ENCODE results near the gene YBX1.

The YBX1 gene

GRCh38 chr1:42734201-42735035 is 52.2 kb downstream of the YBX1 start:
- no peak for DNase-seq (ENCODE audit: low read depth in 2 of 3, low spot score in 2 of 3)

- DNase-seq (ENCODE audit: low read depth in 2 of 3, low spot score in 2 of 3): no peak
Measured at GRCh38 chr1:42735056-42735455, 52.8 kb downstream of the YBX1 start.

GRCh38 chr1:42735477-42736105 is 53.4 kb downstream of the YBX1 start:
- DNase-seq (ENCODE audit: low read depth in 2 of 3, low spot score in 2 of 3): no peak

- DNase-seq (ENCODE audit: low read depth in 2 of 3, low spot score in 2 of 3): no peak
Measured at GRCh38 chr1:42736152-42736551, 53.9 kb downstream of the YBX1 start.

- no peak for DNase-seq (ENCODE audit: low read depth in 2 of 3, low spot score in 2 of 3)
Measured at GRCh38 chr1:42736571-42737200, 54.5 kb downstream of the YBX1 start.

- DNase-seq (ENCODE audit: low read depth in 2 of 3, low spot score in 2 of 3): no peak
Measured at GRCh38 chr1:42737257-42737656, 55.0 kb downstream of the YBX1 start.

GRCh38 chr1:42737986-42738677 is 55.9 kb downstream of the YBX1 start:
- no peak for DNase-seq (ENCODE audit: low read depth in 2 of 3, low spot score in 2 of 3)

GRCh38 chr1:42738678-42739226 is 56.5 kb downstream of the YBX1 start:
- no peak for DNase-seq (ENCODE audit: low read depth in 2 of 3, low spot score in 2 of 3)

GRCh38 chr1:42739753-42740700 is 57.8 kb downstream of the YBX1 start, which contains the start of gene CLDN19:
CLDN19 (minus strand) TSS chr1:42740236; CDS start chr1:42740063, 173 bp downstream.
- no peak for DNase-seq (ENCODE audit: low read depth in 2 of 3, low spot score in 2 of 3)

- no peak for DNase-seq (ENCODE audit: low read depth in 2 of 3, low spot score in 2 of 3)
Measured at GRCh38 chr1:42740851-42741580, 58.8 kb downstream of the YBX1 start.

- no peak for DNase-seq (ENCODE audit: low read depth in 2 of 3, low spot score in 2 of 3)
Measured at GRCh38 chr1:42741706-42742105, 59.5 kb downstream of the YBX1 start.

GRCh38 chr1:42742141-42742540 is 59.9 kb downstream of the YBX1 start:
- no peak for DNase-seq (ENCODE audit: low read depth in 2 of 3, low spot score in 2 of 3)

- no peak for DNase-seq (ENCODE audit: low read depth in 2 of 3, low spot score in 2 of 3)
Measured at GRCh38 chr1:42742617-42743316, 60.5 kb downstream of the YBX1 start.

GRCh38 chr1:42743317-42744147 is 61.3 kb downstream of the YBX1 start:
- no peak for DNase-seq (ENCODE audit: low read depth in 2 of 3, low spot score in 2 of 3)

- DNase-seq (ENCODE audit: low read depth in 2 of 3, low spot score in 2 of 3): no peak
Measured at GRCh38 chr1:42744148-42744413, 61.9 kb downstream of the YBX1 start.

GRCh38 chr1:42745851-42746250 is 63.6 kb downstream of the YBX1 start:
- no peak for DNase-seq (ENCODE audit: low read depth in 2 of 3, low spot score in 2 of 3)

- DNase-seq (ENCODE audit: low read depth in 2 of 3, low spot score in 2 of 3): no peak
Measured at GRCh38 chr1:42746436-42747105, 64.4 kb downstream of the YBX1 start.

- no peak for DNase-seq (ENCODE audit: low read depth in 2 of 3, low spot score in 2 of 3)
Measured at GRCh38 chr1:42747125-42747524, 64.9 kb downstream of the YBX1 start.

Measured in activated CD8-positive, alpha-beta memory T cell treated with anti-CD3 and anti-CD28 coated beads for 48 hours (primary cell).